Right lobe of liver (tissue), 4 donors: ENCODE results near the gene NEURL4.

Experiments used
- CTCF ChIP-seq, 4 donors: fragments of 200-600 bp in 3 of 4; fragments of 450-650 bp in 1 of 4; IDR thresholded peaks; one replicate each; pipeline versions ENCODE4 v1.5.1 to v1.8.0; 2016 to 2022; ENCODE audit warnings: antibody characterized with exemption in 4 of 4, mild to moderate bottlenecking in 2 of 4
- POLR2A ChIP-seq: fragments of 450-650 bp; IDR thresholded peaks from one replicate; pipeline ENCODE4 v1.6.1; 2017; ENCODE audit warnings: antibody characterized with exemption, mild to moderate bottlenecking
- donor health status: DM: no; HTN: no; CAD: no.
- donor health status: DM: no; HTN: no; CAD: no.
- donor health status: DM: no; HTN: yes; CAD: no.

- no peak for TF ChIP-seq POLR2A
- no peak for TF ChIP-seq CTCF (IDR thresholded peaks at IDR 0.05)
Measured at GRCh38 chr17:7329997-7330637, 982 bp upstream of the NEURL4 start.
